SK-N-SH (cell line): Measurements from ENCODE around the gene KLHL13.

Experiments used
- ELF1 ChIP-seq: IDR thresholded peaks from 2 replicates; pipeline ENCODE4 v1.4.0; 2012
- FOXM1 ChIP-seq: IDR thresholded peaks from 2 replicates; pipeline ENCODE4 v1.4.0; 2012; ENCODE audit warnings: low read depth, mild to moderate bottlenecking
- POLR2AphosphoS5 ChIP-seq: IDR thresholded peaks from 2 replicates; pipeline ENCODE4 v1.6.1; 2012; ENCODE audit warnings: low read depth, low read length
- TAF1 ChIP-seq: IDR thresholded peaks from 2 replicates; pipeline ENCODE4 v1.6.1; 2012; ENCODE audit warnings: low read depth, mild to moderate bottlenecking, low read length, moderate library complexity, borderline replicate concordance
- TF ChIP-seq, protein P1 (sequence below): fragments of 200-600 bp; sonication (generic); IDR thresholded peaks from 2 replicates; pipeline ENCODE4 v1.6.1; 2017; ENCODE audit warnings: antibody characterized with exemption, mild to moderate bottlenecking, moderate library complexity
- TF ChIP-seq, protein P2 (sequence below): IDR thresholded peaks from 2 replicates; pipeline ENCODE4; 2012
- TF ChIP-seq, protein P3 (sequence below): fragments of 150-350 bp; IDR thresholded peaks from 2 replicates; pipeline ENCODE4 v1.6.1; 2017; ENCODE audit warnings: antibody characterized with exemption, low read length, low read depth, borderline replicate concordance

- TF ChIP-seq, protein P1, sequence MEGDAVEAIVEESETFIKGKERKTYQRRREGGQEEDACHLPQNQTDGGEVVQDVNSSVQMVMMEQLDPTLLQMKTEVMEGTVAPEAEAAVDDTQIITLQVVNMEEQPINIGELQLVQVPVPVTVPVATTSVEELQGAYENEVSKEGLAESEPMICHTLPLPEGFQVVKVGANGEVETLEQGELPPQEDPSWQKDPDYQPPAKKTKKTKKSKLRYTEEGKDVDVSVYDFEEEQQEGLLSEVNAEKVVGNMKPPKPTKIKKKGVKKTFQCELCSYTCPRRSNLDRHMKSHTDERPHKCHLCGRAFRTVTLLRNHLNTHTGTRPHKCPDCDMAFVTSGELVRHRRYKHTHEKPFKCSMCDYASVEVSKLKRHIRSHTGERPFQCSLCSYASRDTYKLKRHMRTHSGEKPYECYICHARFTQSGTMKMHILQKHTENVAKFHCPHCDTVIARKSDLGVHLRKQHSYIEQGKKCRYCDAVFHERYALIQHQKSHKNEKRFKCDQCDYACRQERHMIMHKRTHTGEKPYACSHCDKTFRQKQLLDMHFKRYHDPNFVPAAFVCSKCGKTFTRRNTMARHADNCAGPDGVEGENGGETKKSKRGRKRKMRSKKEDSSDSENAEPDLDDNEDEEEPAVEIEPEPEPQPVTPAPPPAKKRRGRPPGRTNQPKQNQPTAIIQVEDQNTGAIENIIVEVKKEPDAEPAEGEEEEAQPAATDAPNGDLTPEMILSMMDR: no peak
- TF ChIP-seq POLR2AphosphoS5: no peak
- TF ChIP-seq, protein P2, sequence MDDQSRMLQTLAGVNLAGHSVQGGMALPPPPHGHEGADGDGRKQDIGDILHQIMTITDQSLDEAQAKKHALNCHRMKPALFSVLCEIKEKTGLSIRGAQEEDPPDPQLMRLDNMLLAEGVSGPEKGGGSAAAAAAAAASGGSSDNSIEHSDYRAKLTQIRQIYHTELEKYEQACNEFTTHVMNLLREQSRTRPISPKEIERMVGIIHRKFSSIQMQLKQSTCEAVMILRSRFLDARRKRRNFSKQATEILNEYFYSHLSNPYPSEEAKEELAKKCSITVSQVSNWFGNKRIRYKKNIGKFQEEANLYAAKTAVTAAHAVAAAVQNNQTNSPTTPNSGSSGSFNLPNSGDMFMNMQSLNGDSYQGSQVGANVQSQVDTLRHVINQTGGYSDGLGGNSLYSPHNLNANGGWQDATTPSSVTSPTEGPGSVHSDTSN: no peak
- TF ChIP-seq, protein P3, sequence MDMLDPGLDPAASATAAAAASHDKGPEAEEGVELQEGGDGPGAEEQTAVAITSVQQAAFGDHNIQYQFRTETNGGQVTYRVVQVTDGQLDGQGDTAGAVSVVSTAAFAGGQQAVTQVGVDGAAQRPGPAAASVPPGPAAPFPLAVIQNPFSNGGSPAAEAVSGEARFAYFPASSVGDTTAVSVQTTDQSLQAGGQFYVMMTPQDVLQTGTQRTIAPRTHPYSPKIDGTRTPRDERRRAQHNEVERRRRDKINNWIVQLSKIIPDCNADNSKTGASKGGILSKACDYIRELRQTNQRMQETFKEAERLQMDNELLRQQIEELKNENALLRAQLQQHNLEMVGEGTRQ: no peak
- TF ChIP-seq FOXM1: no peak
- no peak for TF ChIP-seq TAF1
- no peak for TF ChIP-seq ELF1
Measured at GRCh38 chrX:118109065-118109464, 7.5 kb downstream of the KLHL13 start.
